ENCODE data around the gene NCAM1. TPM values are rescaled to one million over a fixed set of nuclear protein-coding genes. Genes with fewer than 3 reads are reported as not detected.

Gene NCAM1
- total and polyA plus RNA-seq, 2 experiments from 2014 or later, result 0.76 to 1.6 TPM

GRCh38 chr11:112925516-112926310 lies 35.5 kb upstream of the NCAM1 start (continued):
- TF ChIP-seq, protein P1, sequence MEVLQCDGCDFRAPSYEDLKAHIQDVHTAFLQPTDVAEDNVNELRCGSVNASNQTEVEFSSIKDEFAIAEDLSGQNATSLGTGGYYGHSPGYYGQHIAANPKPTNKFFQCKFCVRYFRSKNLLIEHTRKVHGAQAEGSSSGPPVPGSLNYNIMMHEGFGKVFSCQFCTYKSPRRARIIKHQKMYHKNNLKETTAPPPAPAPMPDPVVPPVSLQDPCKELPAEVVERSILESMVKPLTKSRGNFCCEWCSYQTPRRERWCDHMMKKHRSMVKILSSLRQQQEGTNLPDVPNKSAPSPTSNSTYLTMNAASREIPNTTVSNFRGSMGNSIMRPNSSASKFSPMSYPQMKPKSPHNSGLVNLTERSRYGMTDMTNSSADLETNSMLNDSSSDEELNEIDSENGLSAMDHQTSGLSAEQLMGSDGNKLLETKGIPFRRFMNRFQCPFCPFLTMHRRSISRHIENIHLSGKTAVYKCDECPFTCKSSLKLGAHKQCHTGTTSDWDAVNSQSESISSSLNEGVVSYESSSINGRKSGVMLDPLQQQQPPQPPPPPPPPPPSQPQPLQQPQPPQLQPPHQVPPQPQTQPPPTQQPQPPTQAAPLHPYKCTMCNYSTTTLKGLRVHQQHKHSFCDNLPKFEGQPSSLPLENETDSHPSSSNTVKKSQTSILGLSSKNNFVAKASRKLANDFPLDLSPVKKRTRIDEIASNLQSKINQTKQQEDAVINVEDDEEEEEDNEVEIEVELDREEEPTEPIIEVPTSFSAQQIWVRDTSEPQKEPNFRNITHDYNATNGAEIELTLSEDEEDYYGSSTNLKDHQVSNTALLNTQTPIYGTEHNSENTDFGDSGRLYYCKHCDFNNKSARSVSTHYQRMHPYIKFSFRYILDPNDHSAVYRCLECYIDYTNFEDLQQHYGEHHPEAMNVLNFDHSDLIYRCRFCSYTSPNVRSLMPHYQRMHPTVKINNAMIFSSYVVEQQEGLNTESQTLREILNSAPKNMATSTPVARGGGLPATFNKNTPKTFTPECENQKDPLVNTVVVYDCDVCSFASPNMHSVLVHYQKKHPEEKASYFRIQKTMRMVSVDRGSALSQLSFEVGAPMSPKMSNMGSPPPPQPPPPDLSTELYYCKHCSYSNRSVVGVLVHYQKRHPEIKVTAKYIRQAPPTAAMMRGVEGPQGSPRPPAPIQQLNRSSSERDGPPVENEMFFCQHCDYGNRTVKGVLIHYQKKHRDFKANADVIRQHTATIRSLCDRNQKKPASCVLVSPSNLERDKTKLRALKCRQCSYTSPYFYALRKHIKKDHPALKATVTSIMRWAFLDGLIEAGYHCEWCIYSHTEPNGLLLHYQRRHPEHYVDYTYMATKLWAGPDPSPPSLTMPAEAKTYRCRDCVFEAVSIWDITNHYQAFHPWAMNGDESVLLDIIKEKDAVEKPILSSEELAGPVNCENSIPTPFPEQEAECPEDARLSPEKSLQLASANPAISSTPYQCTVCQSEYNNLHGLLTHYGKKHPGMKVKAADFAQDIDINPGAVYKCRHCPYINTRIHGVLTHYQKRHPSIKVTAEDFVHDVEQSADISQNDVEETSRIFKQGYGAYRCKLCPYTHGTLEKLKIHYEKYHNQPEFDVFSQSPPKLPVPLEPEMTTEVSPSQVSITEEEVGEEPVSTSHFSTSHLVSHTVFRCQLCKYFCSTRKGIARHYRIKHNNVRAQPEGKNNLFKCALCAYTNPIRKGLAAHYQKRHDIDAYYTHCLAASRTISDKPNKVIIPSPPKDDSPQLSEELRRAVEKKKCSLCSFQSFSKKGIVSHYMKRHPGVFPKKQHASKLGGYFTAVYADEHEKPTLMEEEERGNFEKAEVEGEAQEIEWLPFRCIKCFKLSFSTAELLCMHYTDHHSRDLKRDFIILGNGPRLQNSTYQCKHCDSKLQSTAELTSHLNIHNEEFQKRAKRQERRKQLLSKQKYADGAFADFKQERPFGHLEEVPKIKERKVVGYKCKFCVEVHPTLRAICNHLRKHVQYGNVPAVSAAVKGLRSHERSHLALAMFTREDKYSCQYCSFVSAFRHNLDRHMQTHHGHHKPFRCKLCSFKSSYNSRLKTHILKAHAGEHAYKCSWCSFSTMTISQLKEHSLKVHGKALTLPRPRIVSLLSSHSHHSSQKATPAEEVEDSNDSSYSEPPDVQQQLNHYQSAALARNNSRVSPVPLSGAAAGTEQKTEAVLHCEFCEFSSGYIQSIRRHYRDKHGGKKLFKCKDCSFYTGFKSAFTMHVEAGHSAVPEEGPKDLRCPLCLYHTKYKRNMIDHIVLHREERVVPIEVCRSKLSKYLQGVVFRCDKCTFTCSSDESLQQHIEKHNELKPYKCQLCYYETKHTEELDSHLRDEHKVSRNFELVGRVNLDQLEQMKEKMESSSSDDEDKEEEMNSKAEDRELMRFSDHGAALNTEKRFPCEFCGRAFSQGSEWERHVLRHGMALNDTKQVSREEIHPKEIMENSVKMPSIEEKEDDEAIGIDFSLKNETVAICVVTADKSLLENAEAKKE (CRISPR knock-in tag; IDR thresholded peaks at IDR 0.05), result no peak
- TF ChIP-seq STAT1 (IDR thresholded peaks at IDR 0.05; ENCODE audit: unreplicated experiment), result no peak
- no peak for TF ChIP-seq EZH2phosphoT487 (IDR thresholded peaks at IDR 0.05; ENCODE audit: unreplicated experiment)
- TF ChIP-seq, protein P2, sequence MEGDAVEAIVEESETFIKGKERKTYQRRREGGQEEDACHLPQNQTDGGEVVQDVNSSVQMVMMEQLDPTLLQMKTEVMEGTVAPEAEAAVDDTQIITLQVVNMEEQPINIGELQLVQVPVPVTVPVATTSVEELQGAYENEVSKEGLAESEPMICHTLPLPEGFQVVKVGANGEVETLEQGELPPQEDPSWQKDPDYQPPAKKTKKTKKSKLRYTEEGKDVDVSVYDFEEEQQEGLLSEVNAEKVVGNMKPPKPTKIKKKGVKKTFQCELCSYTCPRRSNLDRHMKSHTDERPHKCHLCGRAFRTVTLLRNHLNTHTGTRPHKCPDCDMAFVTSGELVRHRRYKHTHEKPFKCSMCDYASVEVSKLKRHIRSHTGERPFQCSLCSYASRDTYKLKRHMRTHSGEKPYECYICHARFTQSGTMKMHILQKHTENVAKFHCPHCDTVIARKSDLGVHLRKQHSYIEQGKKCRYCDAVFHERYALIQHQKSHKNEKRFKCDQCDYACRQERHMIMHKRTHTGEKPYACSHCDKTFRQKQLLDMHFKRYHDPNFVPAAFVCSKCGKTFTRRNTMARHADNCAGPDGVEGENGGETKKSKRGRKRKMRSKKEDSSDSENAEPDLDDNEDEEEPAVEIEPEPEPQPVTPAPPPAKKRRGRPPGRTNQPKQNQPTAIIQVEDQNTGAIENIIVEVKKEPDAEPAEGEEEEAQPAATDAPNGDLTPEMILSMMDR (conservative IDR thresholded peaks at IDR 0.05; ENCODE audit: low read depth in 2 of 2), result no peak
- TF ChIP-seq, protein P3, sequence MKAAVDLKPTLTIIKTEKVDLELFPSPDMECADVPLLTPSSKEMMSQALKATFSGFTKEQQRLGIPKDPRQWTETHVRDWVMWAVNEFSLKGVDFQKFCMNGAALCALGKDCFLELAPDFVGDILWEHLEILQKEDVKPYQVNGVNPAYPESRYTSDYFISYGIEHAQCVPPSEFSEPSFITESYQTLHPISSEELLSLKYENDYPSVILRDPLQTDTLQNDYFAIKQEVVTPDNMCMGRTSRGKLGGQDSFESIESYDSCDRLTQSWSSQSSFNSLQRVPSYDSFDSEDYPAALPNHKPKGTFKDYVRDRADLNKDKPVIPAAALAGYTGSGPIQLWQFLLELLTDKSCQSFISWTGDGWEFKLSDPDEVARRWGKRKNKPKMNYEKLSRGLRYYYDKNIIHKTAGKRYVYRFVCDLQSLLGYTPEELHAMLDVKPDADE (IDR thresholded peaks at IDR 0.05), result no peak
- TF ChIP-seq POLR2AphosphoS5 (IDR thresholded peaks at IDR 0.05; ENCODE audit: low read depth), result no peak
- no peak for TF ChIP-seq EZH2 (IDR thresholded peaks at IDR 0.05; ENCODE audit: low read depth, unreplicated experiment)
- no peak for TF ChIP-seq ZNF331 (CRISPR knock-in tag; IDR thresholded peaks at IDR 0.05; ENCODE audit: low read depth)
- no peak for TF ChIP-seq NANOG (IDR thresholded peaks at IDR 0.05; ENCODE audit: borderline replicate concordance)
- no peak for TF ChIP-seq JUNB (IDR thresholded peaks at IDR 0.05; ENCODE audit: unreplicated experiment)
- no peak for TF ChIP-seq CREB1 (CRISPR knock-in tag; IDR thresholded peaks at IDR 0.05; ENCODE audit: low read depth)
